ENCODE data around the gene KCNK3. TPM values are rescaled to one million over a fixed set of nuclear protein-coding genes. Genes with fewer than 3 reads are reported as not detected.

The KCNK3 gene
- total and polyA plus RNA-seq, 2 of the 13 experiments (the other 11 are each of a cell fraction or from before 2014, with no cell fraction given), result not detected

DNA sequence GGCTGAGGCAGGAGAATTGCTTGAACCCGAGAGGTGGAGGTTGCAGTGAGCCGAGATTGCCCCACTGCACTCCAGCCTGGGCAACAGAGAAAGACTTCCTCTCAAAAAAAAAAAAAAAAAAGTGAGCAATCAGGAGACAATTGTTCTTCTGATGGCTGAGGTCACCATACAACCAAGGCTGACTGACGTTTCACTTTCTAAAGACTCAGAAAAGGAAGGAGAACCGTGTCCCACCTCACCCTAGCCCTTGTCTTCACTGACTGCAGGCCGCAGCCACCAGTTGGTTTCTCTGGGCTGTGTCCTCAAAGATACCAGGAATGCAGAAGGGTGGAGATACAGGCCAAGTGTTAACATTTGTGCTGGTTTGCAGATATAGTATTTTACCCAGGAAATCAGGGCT, 63.8 kb downstream of the KCNK3 start:
- intact Hi-C loops (cut with micrococcal nuclease; ENCODE audit: unreplicated experiment) (no loop called here), in situ Hi-C loops (cut with HindIII; ENCODE audit: extremely low pct_ligation_motif_present, low pct_unique_long_range_greater_than_20kb) (no loop called here)
- POLR2A ChIA-PET, result interaction anchor here (0.8 to 1.1 kb wide), 2 partner anchors 11 to 16 kb away, joined by 3 to 4 read pairs; no protein-coding TSS in a partner anchor
- Histone ChIP-seq H3K9ac (ENCODE audit: insufficient read depth, low read depth, low read length) (no peak overlapping the region), H3K4me3 (replicated peaks in 1 of 3; ENCODE audit: insufficient read depth in 1 of 3, low read depth in 2 of 3, low read length in 3 of 3) (no peak overlapping the region), H3K9me3 (ENCODE audit: low read length) (peaks cover 2% of the 10 kb centered on the region; the same call in 1 of the 2 replicates), H3K27ac (ENCODE audit: extremely low read length, insufficient read depth, low read length) (no peak overlapping the region), H3K4me2 (ENCODE audit: low read depth, low read length) (no peak overlapping the region), H4K20me1 (ENCODE audit: insufficient read depth, low read length) (no peaks in the 10 kb centered on the region), H3K4me1 (ENCODE audit: insufficient read depth, low read length) (peaks cover 35% of the 10 kb centered on the region), H3K79me2 (ENCODE audit: insufficient read depth, low read length) (no peaks in the 10 kb centered on the region), H2AFZ (ENCODE audit: low read length) (no peak overlapping the region), H3K36me3 (replicated peaks in 1 of 2; ENCODE audit: control insufficient read depth in 1 of 2, insufficient read depth in 2 of 2, low read length in 2 of 2) (no peaks in the 10 kb centered on the region), H3K27me3 (ENCODE audit: control insufficient read depth in 1 of 2, insufficient read depth in 2 of 2, low read length in 2 of 2) (no peaks in the 10 kb centered on the region)
- ATAC-seq (no peak), FAIRE-seq (no peak), DNase-seq (ENCODE audit: low spot score) (no peak)
- 53% methylated on average over 5 of the region's 5 CpGs for WGBS (ENCODE audit: low lambda C conversion rate)
- BruUV-seq (replicated peaks), result no TSS peak
- CTCF ChIA-PET (ENCODE audit: low intra/inter-chr PET ratio, low total read pairs), result no interaction called here
- TF ChIP-seq, protein P1, sequence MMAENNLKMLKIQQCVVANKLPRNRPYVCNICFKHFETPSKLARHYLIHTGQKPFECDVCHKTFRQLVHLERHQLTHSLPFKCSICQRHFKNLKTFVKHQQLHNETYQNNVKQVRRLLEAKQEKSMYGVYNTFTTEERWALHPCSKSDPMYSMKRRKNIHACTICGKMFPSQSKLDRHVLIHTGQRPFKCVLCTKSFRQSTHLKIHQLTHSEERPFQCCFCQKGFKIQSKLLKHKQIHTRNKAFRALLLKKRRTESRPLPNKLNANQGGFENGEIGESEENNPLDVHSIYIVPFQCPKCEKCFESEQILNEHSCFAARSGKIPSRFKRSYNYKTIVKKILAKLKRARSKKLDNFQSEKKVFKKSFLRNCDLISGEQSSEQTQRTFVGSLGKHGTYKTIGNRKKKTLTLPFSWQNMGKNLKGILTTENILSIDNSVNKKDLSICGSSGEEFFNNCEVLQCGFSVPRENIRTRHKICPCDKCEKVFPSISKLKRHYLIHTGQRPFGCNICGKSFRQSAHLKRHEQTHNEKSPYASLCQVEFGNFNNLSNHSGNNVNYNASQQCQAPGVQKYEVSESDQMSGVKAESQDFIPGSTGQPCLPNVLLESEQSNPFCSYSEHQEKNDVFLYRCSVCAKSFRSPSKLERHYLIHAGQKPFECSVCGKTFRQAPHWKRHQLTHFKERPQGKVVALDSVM (CRISPR knock-in tag; IDR thresholded peaks at IDR 0.05), result 0 out of 2 replicates have a peak, but pooled peaks have one; percentile 26
- TF ChIP-seq, protein P2, sequence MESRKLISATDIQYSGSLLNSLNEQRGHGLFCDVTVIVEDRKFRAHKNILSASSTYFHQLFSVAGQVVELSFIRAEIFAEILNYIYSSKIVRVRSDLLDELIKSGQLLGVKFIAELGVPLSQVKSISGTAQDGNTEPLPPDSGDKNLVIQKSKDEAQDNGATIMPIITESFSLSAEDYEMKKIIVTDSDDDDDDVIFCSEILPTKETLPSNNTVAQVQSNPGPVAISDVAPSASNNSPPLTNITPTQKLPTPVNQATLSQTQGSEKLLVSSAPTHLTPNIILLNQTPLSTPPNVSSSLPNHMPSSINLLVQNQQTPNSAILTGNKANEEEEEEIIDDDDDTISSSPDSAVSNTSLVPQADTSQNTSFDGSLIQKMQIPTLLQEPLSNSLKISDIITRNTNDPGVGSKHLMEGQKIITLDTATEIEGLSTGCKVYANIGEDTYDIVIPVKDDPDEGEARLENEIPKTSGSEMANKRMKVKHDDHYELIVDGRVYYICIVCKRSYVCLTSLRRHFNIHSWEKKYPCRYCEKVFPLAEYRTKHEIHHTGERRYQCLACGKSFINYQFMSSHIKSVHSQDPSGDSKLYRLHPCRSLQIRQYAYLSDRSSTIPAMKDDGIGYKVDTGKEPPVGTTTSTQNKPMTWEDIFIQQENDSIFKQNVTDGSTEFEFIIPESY (CRISPR knock-in tag; IDR thresholded peaks at IDR 0.05), result peak; percentile 44; the same call in 1 of the 2 replicates
- TF ChIP-seq GZF1 (CRISPR knock-in tag; IDR thresholded peaks at IDR 0.05) (no peak), TBL1XR1 (IDR thresholded peaks at IDR 0.05; ENCODE audit: borderline replicate concordance, low read length, partially characterized antibody) (no peak), RELA (CRISPR knock-in tag; IDR thresholded peaks at IDR 0.05) (no peak), ZNF709 (CRISPR knock-in tag; IDR thresholded peaks at IDR 0.05) (no peak), HNRNPH1 (optimal IDR thresholded peaks at IDR 0.05; ENCODE audit: low read depth, low read length) (no peak), NONO (IDR thresholded peaks at IDR 0.05) (no peak), NONO (CRISPR knock-in tag; conservative IDR thresholded peaks at IDR 0.05) (no peak), NCOA5 (CRISPR knock-in tag; IDR thresholded peaks at IDR 0.05) (no peak)
- TF ChIP-seq, protein P3, sequence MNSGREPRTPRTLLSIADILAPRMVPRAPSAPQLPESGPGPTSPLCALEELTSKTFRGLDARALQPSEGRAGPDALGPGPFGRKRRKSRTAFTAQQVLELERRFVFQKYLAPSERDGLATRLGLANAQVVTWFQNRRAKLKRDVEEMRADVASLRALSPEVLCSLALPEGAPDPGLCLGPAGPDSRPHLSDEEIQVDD (CRISPR knock-in tag; IDR thresholded peaks at IDR 0.05; ENCODE audit: borderline replicate concordance), result no peak
- TF ChIP-seq, protein P4, sequence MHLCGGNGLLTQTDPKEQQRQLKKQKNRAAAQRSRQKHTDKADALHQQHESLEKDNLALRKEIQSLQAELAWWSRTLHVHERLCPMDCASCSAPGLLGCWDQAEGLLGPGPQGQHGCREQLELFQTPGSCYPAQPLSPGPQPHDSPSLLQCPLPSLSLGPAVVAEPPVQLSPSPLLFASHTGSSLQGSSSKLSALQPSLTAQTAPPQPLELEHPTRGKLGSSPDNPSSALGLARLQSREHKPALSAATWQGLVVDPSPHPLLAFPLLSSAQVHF (CRISPR knock-in tag; IDR thresholded peaks at IDR 0.05), result no peak
- TF ChIP-seq, protein P5, sequence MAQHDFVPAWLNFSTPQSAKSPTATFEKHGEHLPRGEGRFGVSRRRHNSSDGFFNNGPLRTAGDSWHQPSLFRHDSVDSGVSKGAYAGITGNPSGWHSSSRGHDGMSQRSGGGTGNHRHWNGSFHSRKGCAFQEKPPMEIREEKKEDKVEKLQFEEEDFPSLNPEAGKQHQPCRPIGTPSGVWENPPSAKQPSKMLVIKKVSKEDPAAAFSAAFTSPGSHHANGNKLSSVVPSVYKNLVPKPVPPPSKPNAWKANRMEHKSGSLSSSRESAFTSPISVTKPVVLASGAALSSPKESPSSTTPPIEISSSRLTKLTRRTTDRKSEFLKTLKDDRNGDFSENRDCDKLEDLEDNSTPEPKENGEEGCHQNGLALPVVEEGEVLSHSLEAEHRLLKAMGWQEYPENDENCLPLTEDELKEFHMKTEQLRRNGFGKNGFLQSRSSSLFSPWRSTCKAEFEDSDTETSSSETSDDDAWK (CRISPR knock-in tag; IDR thresholded peaks at IDR 0.05), result no peak
- TF ChIP-seq, protein P6, sequence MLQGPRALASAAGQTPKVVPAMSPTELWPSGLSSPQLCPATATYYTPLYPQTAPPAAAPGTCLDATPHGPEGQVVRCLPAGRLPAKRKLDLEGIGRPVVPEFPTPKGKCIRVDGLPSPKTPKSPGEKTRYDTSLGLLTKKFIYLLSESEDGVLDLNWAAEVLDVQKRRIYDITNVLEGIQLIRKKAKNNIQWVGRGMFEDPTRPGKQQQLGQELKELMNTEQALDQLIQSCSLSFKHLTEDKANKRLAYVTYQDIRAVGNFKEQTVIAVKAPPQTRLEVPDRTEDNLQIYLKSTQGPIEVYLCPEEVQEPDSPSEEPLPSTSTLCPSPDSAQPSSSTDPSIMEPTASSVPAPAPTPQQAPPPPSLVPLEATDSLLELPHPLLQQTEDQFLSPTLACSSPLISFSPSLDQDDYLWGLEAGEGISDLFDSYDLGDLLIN (CRISPR knock-in tag; IDR thresholded peaks at IDR 0.05; ENCODE audit: borderline replicate concordance), result no peak

Data from HepG2 (cell line).